ENCODE measurements around the gene EXOC4. TPM values are rescaled to one million over a fixed set of nuclear protein-coding genes. Genes with fewer than 3 reads are reported as not detected.

EXOC4 gene
- polyA plus RNA-seq, 1 experiment = 45.9 TPM

DNA sequence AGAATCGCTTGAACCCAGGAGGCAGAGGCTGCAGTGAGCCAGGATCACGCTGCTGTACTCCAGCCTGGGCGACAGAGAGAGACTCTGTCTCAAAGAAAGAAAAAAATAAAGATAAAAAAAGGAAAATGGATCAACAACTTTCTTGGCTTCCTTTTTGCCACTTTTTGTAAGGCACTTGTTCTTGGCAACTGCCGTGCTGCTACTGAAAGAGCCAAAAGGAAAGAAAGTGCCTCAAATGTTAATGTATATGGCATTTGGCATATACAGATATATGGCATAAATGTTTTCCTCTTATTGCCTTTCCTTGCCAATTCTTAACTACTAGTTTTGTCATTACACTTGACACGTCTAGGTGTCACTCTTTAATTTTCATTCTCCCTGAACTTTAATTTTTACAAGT, 480.5 kb downstream of the EXOC4 start:
- Histone ChIP-seq H3K27me3 (ENCODE audit: control insufficient read depth, insufficient read depth, low read length) (no peaks in the 10 kb centered on the region), H3K4me3 (ENCODE audit: low read depth, low read length) (no peak overlapping the region), H3K36me3 (ENCODE audit: control insufficient read depth, insufficient read depth, low read length) (no peaks in the 10 kb centered on the region)
- TF ChIP-seq, protein P1, sequence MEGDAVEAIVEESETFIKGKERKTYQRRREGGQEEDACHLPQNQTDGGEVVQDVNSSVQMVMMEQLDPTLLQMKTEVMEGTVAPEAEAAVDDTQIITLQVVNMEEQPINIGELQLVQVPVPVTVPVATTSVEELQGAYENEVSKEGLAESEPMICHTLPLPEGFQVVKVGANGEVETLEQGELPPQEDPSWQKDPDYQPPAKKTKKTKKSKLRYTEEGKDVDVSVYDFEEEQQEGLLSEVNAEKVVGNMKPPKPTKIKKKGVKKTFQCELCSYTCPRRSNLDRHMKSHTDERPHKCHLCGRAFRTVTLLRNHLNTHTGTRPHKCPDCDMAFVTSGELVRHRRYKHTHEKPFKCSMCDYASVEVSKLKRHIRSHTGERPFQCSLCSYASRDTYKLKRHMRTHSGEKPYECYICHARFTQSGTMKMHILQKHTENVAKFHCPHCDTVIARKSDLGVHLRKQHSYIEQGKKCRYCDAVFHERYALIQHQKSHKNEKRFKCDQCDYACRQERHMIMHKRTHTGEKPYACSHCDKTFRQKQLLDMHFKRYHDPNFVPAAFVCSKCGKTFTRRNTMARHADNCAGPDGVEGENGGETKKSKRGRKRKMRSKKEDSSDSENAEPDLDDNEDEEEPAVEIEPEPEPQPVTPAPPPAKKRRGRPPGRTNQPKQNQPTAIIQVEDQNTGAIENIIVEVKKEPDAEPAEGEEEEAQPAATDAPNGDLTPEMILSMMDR (IDR thresholded peaks at IDR 0.05; ENCODE audit: insufficient read depth, low read depth, low read length) = no peak
- POLR2A ChIA-PET = no interaction called here
- DNase-seq (ENCODE audit: low read depth) = no peak
- CTCF ChIA-PET = no interaction called here

DNA sequence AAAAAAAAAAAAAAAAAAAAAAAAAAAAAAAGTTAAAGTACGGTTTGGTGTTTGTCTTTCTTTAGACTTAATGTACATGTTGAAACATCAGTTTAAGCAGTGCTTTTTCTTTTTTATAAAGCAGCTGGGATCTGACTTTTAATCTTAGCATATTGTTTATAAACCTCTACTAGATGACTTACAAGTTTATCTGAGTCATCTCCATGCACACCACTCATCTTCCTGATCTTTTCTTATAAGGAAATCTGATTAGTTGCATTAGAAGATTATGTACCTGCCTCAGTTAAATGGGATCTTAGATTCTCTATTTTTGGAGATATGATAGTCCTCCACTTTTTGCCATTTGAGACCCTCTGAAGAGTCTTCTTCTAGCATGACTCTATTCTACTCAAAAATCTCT, 482.3 kb downstream of the EXOC4 start:
- CTCF ChIA-PET = no interaction called here

DNA sequence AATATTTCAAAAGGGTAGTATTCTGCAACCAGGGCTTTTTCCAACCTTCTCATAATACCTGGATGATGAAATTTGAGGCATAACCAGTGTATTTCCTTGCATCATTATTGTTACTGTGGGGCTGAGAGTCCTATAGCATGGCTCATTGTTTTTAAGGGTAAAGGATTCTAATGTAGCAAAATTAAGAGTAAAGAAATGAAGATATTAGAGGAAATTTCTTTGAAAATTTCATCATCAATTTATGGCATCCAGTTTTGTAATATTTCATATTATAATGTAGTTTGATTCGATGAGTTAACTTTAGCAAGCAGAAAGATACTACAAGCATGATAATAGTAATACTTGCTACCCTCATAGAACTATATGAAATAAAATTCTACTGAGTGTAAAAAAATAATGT, 486.9 kb downstream of the EXOC4 start:
- H3K36me3 ChIP-seq (ENCODE audit: control insufficient read depth, insufficient read depth, low read length) = no peaks in the 10 kb centered on the region
- no peak overlapping the region for H3K4me3 ChIP-seq (ENCODE audit: low read depth, low read length)
- POLR2A ChIA-PET = no interaction called here
- DNase-seq (ENCODE audit: low read depth) = no peak
- TF ChIP-seq, protein P1 (IDR thresholded peaks at IDR 0.05; ENCODE audit: insufficient read depth, low read depth, low read length) = no peak
- CTCF ChIA-PET = interaction anchor here (0.6 to 1.1 kb wide), 2 partner anchors 36 to 68 kb away, joined by 3 to 4 read pairs; no protein-coding TSS in a partner anchor
- no peaks in the 10 kb centered on the region for H3K27me3 ChIP-seq (ENCODE audit: control insufficient read depth, insufficient read depth, low read length)

More for the DNA sequence above, 482.3 kb downstream of the EXOC4 start:
- no peaks in the 10 kb centered on the region for H3K36me3 ChIP-seq (ENCODE audit: control insufficient read depth, insufficient read depth, low read length)
- no peaks in the 10 kb centered on the region for H3K27me3 ChIP-seq (ENCODE audit: control insufficient read depth, insufficient read depth, low read length)
- no peak overlapping the region for H3K4me3 ChIP-seq (ENCODE audit: low read depth, low read length)
- TF ChIP-seq, protein P1 (IDR thresholded peaks at IDR 0.05; ENCODE audit: insufficient read depth, low read depth, low read length) = no peak
- POLR2A ChIA-PET = no interaction called here
- no peak for DNase-seq (ENCODE audit: low read depth)

DNA sequence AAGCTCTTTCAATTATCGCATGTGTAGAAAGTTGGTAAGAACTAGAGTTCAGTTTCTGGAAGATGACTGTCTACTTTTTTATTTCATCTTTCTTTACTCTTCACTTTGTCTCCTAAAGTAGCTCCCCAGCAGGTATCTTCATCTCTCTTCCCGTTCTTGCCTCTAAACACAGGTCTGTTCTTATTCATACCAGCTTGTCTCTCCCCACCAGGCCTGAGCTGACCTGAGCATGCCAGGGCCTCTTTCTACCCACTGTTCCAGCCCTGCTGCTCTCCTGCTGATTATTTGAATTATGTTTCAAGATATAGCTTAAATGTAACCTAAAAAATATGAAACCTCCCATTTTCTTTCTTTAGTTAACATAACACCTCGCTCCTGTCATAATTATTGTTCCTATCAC, 488.2 kb downstream of the EXOC4 start:
- TF ChIP-seq, protein P1 (IDR thresholded peaks at IDR 0.05; ENCODE audit: insufficient read depth, low read depth, low read length) = no peak
- Histone ChIP-seq H3K4me3 (ENCODE audit: low read depth, low read length) (no peak overlapping the region), H3K27me3 (ENCODE audit: control insufficient read depth, insufficient read depth, low read length) (no peaks in the 10 kb centered on the region), H3K36me3 (ENCODE audit: control insufficient read depth, insufficient read depth, low read length) (no peaks in the 10 kb centered on the region)
- ChIA-PET CTCF (interaction anchor here (0.6 to 1.6 kb wide), 4 partner anchors 13 to 111 kb away, joined by 3 read pairs; no protein-coding TSS in a partner anchor), POLR2A (no interaction called here)
- DNase-seq (ENCODE audit: low read depth) = no peak

DNA sequence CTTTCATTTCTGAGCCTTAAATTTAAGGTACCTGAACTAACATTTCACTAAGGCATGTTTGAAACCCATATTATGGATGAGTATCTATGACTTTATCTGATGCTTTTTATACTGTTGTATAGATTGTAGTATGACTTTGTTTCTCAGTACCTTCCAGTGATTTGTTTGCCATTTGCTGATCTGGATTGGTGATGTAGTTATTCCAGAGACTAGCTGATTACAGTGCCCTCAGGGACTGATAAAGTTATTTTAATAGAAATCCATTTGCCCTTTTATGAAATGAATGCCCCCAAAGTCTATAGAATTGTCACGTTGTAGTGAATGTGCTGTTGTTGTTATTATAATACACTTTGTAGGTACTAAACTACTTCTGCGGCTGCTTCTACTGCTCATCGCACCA, 488.8 kb downstream of the EXOC4 start:
- no peaks in the 10 kb centered on the region for H3K27me3 ChIP-seq (ENCODE audit: control insufficient read depth, insufficient read depth, low read length)
- POLR2A ChIA-PET = no interaction called here
- CTCF ChIA-PET = interaction anchor here (1.0 to 1.6 kb wide), 7 partner anchors 9 to 177 kb away, joined by 3 to 8 read pairs (median 3); no protein-coding TSS in a partner anchor
- H3K4me3 ChIP-seq (ENCODE audit: low read depth, low read length) = no peak overlapping the region
- no peak for DNase-seq (ENCODE audit: low read depth)
- H3K36me3 ChIP-seq (ENCODE audit: control insufficient read depth, insufficient read depth, low read length) = no peaks in the 10 kb centered on the region
- TF ChIP-seq, protein P1 (IDR thresholded peaks at IDR 0.05; ENCODE audit: insufficient read depth, low read depth, low read length) = no peak
